Urothelium cell line (cell line): ENCODE results near the gene CEP112.
"Not testable (repeated sequence)": the region's sequence is repeated elsewhere in the genome, so short reads cannot be mapped to it uniquely, and the experiment has no call there.

Experiments
- DNase-seq: peaks from one replicate; pipeline ENCODE4 v3.0.0; 2011; ENCODE audit warnings: low spot score, mixed read lengths
- FAIRE-seq: peaks from 2 replicates; lab custom pipeline; 2011; peaks lifted over from hg19 to GRCh38; lab: Jason Lieb, UNC

The CEP112 gene

DNA sequence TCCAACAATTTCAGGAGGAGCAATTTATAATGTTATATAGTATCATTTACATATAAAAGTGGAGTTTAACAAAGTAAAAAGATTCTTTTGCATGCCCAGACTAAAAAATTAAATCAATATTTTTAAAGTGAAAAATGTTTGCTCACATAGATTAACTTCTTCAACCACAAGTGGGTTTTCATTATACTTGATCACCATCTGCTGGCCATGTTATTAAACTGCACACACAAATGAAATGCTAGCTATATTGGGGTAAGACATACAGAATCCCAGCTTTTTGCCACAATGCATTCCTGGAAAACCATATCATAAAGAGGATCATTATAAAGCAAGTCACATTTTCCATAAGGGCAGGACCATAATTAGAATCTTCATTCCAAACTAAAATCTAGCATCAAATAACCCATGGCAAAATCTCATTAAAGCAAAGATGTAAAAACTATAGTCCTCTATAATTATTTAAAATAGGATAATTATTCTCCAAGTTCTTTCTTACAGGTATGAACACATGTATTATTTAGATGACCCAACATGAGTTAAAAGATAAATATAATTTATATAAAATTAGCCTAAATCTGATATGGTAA lies 26.3 kb downstream of the CEP112 start:
- peak; percentile 62 for DNase-seq
- no peak for FAIRE-seq

DNA sequence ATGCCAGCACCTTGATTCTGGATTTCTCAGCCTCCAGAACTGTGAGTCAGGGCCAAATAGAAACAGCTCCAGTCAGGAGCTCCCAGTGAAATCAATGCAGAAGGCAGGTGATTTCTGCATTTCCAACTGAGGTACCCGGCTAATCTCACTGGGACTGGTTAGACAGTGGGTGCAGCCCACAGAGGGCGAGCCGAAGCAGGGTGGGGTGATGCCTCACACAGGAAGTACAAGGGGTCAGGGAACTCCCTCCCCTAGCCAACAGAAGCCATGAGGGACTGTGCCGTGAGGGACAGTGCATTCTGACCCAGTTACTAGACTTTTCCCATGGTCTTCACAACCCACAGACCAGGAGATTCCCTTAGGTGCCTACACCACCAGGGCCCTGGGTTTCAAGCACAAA lies 36.9 kb downstream of the CEP112 start:
- FAIRE-seq, DNase-seq: not testable (repeated sequence)

DNA sequence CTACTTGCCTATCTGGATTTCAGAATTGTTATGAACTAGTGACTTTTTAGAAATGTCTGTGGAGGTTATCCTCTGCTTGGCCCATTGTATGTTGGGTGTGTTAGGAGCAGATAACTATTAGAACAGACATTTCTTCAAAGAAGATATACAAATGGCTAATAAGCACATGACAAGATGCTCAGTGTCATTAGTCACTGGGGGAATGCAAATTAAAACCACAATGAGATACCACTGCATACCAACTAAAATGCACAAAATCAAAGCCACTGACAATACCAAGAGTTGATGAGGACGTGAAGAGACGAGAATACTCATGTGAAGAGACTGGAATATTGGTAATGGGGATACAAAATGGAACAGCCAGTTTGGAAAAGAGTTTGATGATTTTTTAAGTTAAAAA lies 39.2 kb downstream of the CEP112 start:
- DNase-seq (no peak), FAIRE-seq (no peak)

- DNase-seq (no peak), FAIRE-seq (no peak)
Observed at GRCh38 chr17:66150708-66151107, 41.2 kb downstream of the CEP112 start.

- DNase-seq (no peak), FAIRE-seq (no peak)
Observed at GRCh38 chr17:66149562-66149961, 42.4 kb downstream of the CEP112 start.

GRCh38 chr17:66146394-66146793 lies 45.5 kb downstream of the CEP112 start:
- DNase-seq (no peak), FAIRE-seq (no peak)

GRCh38 chr17:66143657-66144282 lies 48.2 kb downstream of the CEP112 start:
- DNase-seq: no peak
- FAIRE-seq: no peak

DNA sequence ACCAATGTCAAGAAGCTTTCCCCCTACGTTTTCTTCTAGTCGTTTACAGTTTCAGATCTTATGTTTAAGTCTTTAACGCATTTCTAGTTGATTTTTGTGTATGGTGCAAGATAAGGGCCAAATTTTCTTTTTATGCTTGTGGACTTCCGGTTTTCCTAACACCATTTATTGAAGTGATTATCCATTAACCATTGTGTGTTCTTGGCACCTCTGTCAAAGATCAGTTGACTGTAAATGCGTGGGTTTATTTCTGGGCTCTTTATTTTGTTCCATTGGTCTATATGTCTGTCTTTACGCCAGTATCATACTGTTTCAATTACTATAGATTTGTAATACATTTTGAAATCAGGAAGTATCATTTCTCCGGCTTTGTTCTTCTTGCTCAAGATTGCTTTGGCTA lies 49.5 kb downstream of the CEP112 start:
- DNase-seq: no peak
- FAIRE-seq: no peak

DNA sequence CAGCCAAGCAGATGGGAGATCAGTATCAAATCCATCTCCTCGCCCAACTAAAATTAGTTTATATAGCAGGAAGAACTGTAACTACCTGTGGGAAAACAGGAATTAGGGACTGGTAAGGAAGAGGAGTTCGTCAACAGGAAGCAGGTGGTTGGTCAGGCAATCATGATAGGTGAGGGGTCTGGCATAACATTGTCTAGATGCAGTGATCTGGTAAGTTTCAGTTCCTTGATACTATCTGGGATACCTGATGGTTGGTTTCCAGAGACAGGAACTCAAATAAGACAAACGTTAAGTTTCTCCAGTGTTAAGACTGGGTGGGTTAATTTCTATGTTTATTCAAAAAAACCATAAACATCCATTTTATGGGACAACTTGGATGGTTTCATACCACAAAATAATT lies 53.8 kb downstream of the CEP112 start:
- FAIRE-seq (peak; percentile 50), DNase-seq (no peak)

GRCh38 chr17:66135896-66136295 lies 56.0 kb downstream of the CEP112 start:
- DNase-seq: no peak

DNA sequence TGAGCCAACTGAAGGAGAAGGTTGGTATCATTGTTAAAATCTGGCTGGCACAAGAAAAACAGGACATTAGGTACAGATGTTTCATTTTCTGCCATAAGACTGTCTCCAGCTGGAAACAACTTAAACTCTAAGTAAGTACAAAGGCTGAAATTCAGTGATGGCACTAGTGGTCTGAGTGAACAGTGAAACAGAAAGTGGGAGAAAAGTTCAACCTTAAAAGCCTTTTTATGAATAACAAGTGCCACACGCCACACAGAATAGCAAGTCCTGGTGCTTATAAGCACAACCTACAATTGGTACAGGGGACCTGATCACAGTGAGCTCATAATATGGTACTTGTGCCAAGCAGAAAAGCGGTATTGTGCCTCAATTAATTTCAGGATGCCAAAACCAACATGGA lies 56.7 kb downstream of the CEP112 start:
- no peak for DNase-seq
- FAIRE-seq: no peak

More at GRCh38 chr17:66135896-66136295, 56.0 kb downstream of the CEP112 start:
- FAIRE-seq: no peak

DNA sequence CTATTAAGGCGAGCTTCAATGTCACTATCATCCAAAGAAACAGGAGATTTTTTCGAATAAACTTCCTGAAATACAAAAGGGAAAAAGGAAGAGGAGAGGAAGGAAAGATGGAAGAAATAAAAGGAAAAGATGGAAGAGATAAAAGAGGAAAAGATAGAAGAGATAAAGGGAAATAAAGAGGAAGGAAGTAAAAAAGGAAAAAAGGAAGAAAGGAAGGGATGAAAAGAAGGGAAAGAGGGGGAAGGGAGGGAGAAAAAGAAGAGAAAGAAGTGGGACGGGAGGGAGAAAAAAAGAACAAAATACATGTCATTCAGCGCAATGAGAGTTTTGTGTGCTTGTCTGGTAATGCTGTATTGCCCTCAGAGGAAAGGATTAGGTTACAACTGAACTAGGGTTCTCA lies 62.2 kb downstream of the CEP112 start:
- FAIRE-seq (no peak), DNase-seq (no peak)

- no peak for DNase-seq
- FAIRE-seq: no peak
Observed at GRCh38 chr17:66126231-66126630, 65.7 kb downstream of the CEP112 start.

DNA sequence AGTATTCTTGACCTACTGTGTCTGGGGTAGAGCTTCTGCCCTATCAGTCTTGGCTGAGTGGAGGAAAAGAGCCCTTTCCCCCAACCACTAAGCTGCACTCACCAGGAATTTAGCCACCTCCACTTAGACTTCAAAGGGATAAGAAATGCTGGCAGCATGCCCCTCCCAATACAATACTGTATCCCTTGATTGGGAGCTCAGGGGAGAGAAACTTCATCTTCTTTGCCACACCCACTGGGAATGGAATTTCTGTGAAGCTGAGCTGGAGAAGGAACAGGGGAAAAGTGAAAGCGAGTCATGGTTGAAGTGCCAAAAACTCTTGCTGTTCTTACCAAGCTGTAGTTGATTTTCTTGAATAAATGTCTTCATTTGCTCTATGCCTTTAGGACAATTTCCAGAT lies 68.8 kb downstream of the CEP112 start:
- FAIRE-seq: no peak

DNA sequence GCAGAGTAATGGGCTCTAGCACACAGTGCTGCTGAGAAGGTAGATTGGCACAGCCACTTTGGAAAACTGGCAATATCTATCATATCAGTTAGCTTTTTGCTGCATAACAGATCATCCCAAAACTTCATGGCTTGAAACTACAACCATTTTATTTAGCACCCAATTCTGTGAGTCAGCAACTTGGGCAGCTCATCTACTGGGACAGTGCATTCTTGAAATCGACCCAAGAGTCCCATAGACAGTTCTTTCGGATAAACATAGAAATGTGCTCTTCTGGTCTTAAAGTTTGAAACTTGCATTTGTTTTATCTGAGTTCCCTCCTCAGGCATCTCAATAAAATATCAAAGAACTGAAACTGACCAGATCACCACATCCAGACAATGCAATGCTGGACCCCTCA lies 76.7 kb downstream of the CEP112 start:
- DNase-seq: no peak
- no peak for FAIRE-seq

More for the DNA sequence above, 68.8 kb downstream of the CEP112 start:
- peak; percentile 17 for DNase-seq

GRCh38 chr17:66114609-66115008 lies 77.3 kb downstream of the CEP112 start:
- DNase-seq: no peak
- no peak for FAIRE-seq

DNA sequence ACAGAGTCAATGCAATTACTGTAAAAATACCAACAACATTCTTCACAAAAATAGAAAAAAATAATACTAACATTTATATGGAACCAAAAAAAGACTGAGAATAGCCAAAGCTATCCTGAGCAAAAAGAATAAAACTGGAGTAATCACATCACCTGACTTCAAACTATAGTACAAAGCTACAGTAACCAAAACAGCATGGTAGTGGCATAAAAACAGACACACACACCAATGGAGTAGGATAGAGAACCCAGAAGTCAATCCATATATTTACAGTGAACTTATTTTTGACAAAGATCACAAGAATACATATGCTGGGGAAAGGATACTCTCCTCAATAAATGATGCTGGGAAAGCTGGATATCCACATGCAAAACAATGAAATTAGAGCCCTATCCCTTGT lies 84.2 kb downstream of the CEP112 start:
- FAIRE-seq: no peak
- DNase-seq: no peak

DNA sequence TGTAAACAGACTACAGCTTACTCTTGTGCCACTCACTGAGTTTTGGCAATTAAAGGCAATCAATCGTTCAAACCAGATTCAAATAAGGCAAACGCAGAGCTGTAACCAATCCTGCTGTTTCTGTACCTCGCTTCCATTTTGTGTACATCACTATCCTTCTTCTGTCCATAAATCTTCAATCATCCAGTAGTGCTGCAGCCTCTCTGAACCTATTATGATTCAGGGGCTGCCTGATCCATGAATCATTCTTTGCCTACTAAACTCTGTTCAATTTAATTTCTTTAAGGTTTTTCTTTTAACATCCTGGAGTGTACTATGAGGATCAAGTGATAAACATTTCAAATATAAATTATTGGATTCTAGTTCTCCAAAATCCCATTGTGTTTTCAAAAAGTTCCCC lies 93.9 kb downstream of the CEP112 start:
- FAIRE-seq: peak; percentile 65
- no peak for DNase-seq

DNA sequence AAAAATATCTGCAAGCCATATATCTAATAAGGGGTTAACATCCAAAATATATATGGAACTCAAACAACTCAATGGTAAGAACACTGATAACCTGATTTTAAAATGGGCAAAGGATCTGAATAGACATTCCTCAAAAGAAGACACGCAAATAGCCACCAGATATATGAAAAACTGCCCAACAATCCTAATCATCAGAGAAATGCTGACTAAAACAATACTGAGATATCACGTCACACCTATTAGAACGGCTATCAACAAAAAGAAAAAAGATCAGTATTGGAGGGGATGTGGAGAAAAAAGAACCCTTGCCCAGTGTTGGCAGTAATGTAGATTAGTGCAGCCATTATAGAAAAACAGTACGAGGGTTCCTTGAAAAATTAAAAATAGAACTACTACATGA lies 97.2 kb downstream of the CEP112 start:
- DNase-seq (no peak), FAIRE-seq (no peak)

DNA sequence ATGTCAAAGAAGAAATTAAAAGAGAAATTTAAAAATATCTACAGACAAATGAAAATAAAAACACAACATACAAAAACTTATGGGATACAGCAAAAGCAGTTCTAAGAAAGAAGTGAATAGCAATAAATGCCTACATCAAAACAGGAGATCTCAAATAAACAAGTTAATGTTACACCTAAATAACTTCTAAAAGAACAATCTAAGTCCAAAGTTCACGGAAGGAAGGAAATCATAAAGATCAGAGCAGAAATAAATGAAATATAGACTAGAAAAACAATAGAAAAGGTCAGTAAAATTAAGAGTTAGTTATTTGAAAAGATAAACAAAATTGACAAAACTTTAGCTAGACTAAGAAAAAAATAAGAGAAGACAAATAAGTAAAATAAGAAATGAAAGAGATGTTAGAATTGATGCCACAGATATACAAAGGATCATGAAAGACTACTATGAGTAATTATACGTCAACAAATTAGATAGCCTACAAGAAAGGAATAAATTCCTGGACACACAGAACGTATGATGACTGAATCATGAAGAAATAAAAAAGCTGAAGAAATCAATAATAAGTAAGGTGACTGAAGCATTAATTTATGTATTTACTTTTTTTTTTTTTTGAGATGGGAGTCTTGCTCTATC lies 100.4 kb downstream of the CEP112 start:
- FAIRE-seq (no peak), DNase-seq (no peak)

GRCh38 chr17:66089764-66090163 lies 102.2 kb downstream of the CEP112 start:
- DNase-seq: no peak
- no peak for FAIRE-seq

GRCh38 chr17:66088173-66088572 lies 103.8 kb downstream of the CEP112 start:
- FAIRE-seq (no peak), DNase-seq (no peak)
